SK-N-MC (cell line): Measurements from ENCODE around the gene DPY19L1.

Experiments
- EZH2 ChIP-seq: fragments of 200-600 bp; sonication (generic); IDR thresholded peaks from one replicate; pipeline ENCODE4 v1.6.1; 2017; ENCODE audit warnings: antibody characterized with exemption
- POLR2AphosphoS5 ChIP-seq: IDR thresholded peaks from 2 replicates; pipeline ENCODE4 v1.6.1; 2012; ENCODE audit warnings: mild to moderate bottlenecking, low read depth, low read length, borderline replicate concordance

DNA sequence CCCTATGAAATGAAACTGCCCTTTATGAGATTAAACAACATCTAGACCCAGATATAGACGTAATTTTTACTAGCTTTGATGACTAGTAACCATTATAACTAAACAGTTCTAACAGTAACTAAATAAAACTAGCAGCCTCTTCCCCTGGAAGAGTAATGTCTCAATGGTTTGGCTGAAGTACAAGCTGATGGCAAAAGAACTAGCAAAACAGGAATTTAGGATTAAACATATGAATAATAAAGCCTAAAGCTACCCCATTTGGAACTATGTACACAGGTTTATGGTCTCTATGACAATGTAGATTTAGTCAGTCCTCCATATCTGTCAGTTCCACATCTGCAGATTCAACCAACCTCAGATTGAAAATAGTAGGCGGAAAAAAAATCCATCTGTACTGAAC lies 6.4 kb downstream of the DPY19L1 start:
- no peak for TF ChIP-seq POLR2AphosphoS5
- TF ChIP-seq EZH2, result no peak
